ENCODE measurements around the gene DACH1. TPM values are rescaled to one million over a fixed set of nuclear protein-coding genes. Genes with fewer than 3 reads are reported as not detected.

The DACH1 gene
- total RNA-seq, 1 donor from 2014 or later, result not detected

DNA sequence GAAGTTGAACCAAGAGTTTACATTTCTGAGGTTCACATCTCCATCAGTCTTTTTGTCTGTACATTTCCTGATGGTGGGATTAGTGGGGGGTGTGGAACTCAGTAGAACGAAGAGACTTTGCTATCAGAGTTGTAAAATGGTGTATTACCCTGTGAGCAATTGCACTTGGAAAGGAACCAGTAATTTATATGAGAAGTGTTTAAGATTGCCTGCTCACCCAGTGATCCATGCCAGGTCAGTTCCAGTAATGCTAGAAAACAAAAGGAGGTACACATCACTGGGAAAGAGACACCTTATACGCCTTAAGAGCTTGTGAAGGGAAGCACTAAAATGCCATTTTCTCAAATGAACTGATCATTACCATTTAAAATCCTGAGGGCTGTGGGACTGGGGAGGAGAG, 7.5 kb upstream of the DACH1 start:
- Mint-ChIP-seq H3K27me3 (peaks cover 18% of the 10 kb centered on the region), H3K27ac (no peak overlapping the region), H3K4me1 (peaks cover 3% of the 10 kb centered on the region), H3K4me3 (no peak overlapping the region), H3K36me3 (ENCODE audit: low read depth) (no peaks in the 10 kb centered on the region), H3K9me3 (no peaks in the 10 kb centered on the region)
- DNase-seq, result no peak
- intact Hi-C loops (cut with micrococcal nuclease), result no loop called here

DNA sequence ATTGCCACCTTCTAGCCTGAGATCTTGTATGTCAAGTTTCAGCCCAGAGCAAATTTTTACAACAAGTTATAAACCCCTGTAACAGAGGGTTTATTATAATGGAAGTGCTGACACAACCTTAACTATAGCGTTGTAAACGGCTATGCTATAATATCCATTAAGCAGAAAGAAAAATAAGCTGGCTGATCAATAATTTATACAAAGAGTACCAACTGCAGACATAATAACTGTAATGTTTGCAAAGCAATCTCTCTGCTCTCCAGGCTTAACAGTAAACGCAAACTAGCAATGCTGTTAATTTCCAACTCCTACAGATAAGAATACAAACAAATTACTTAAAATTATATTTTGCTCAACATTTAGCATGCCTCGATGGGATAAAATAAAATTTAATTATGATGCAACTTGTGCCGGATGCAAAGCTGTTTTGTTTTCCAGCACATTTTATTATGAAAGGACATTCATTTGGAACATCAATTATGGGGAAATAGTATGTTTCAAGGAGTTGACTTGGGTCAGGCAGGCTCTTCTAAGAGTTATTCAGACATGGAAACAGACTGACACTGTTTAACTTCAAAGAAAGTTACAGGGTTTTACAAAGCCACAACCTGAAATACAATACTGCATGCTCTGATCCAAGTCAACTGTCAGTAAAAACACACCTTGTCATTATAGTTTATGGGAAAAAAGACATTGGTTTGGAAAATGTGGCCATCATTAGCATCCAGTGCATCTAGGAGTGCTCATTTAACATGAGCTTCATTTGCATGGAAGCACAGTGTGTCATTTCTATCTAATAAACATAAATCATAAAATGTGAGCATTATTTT, 6.6 kb upstream of the DACH1 start:
- Mint-ChIP-seq H3K4me1 (no peaks in the 10 kb centered on the region), H3K4me3 (no peak overlapping the region), H3K36me3 (ENCODE audit: low read depth) (no peaks in the 10 kb centered on the region), H3K9me3 (no peaks in the 10 kb centered on the region), H3K27me3 (peaks cover 25% of the 10 kb centered on the region), H3K27ac (no peak overlapping the region)
- intact Hi-C loops (cut with micrococcal nuclease), result no loop called here
- no peak for DNase-seq

- Mint-ChIP-seq H3K4me1 (peaks cover 5% of the 10 kb centered on the region), H3K4me3 (no peak overlapping the region), H3K9me3 (no peaks in the 10 kb centered on the region), H3K27ac (no peak overlapping the region), H3K27me3 (peaks cover 36% of the 10 kb centered on the region), H3K36me3 (ENCODE audit: low read depth) (no peaks in the 10 kb centered on the region)
- intact Hi-C loops (cut with micrococcal nuclease), result no loop called here
- DNase-seq, result no peak
These were observed 4.8 kb upstream of the DACH1 start for GRCh38 chr13:71871844-71872243.

- no peak overlapping the region for H3K4me3 Mint-ChIP-seq
- intact Hi-C loops (cut with micrococcal nuclease), result no loop called here
- no peaks in the 10 kb centered on the region for H3K36me3 Mint-ChIP-seq (ENCODE audit: low read depth)
- no peak for DNase-seq
- H3K27ac Mint-ChIP-seq, result no peak overlapping the region
- peaks cover 7% of the 10 kb centered on the region for H3K4me1 Mint-ChIP-seq
- no peaks in the 10 kb centered on the region for H3K9me3 Mint-ChIP-seq
- H3K27me3 Mint-ChIP-seq, result peaks cover 41% of the 10 kb centered on the region
These were observed 4.3 kb upstream of the DACH1 start for GRCh38 chr13:71871176-71871754.

GRCh38 chr13:71870100-71870499, 3.1 kb upstream of the DACH1 start:
- Mint-ChIP-seq H3K36me3 (ENCODE audit: low read depth) (no peaks in the 10 kb centered on the region), H3K4me3 (no peak overlapping the region), H3K4me1 (peaks cover 7% of the 10 kb centered on the region), H3K27ac (no peak overlapping the region), H3K27me3 (peaks cover 44% of the 10 kb centered on the region), H3K9me3 (no peaks in the 10 kb centered on the region)
- DNase-seq, result no peak
- intact Hi-C loops (cut with micrococcal nuclease), result no loop called here

DNA sequence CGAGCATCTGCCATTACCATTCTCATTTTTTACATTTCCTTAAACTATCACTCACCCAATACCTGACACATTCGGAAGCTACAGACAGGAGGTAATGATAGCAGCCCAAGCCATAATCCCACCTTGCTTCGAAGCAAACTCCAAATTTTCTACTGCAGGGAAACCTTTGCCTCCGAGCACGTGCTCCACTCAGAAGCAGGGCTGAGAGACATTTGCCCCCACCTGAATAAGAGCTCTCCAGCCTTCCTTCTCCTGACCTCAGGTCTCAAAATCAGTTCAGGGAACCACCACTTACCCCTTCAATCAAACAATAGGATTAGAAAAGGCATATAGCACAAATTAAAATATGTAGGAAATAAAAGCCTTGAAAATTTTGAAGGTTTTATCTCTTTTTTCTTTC, 2.3 kb upstream of the DACH1 start:
- DNase-seq, result no peak
- no peak overlapping the region for H3K27ac Mint-ChIP-seq
- no peak overlapping the region for H3K4me3 Mint-ChIP-seq
- H3K4me1 Mint-ChIP-seq, result peaks cover 15% of the 10 kb centered on the region
- peaks cover 52% of the 10 kb centered on the region for H3K27me3 Mint-ChIP-seq
- no peaks in the 10 kb centered on the region for H3K36me3 Mint-ChIP-seq (ENCODE audit: low read depth)
- no peaks in the 10 kb centered on the region for H3K9me3 Mint-ChIP-seq
- intact Hi-C loops (cut with micrococcal nuclease), result no loop called here

GRCh38 chr13:71866335-71867130, 471 bp downstream of the DACH1 start:
- no peaks in the 10 kb centered on the region for H3K9me3 Mint-ChIP-seq
- no peak overlapping the region for H3K27ac Mint-ChIP-seq
- H3K4me1 Mint-ChIP-seq, result peaks cover 17% of the 10 kb centered on the region
- H3K4me3 Mint-ChIP-seq, result peak overlapping the region; percentile 70
- intact Hi-C loops (cut with micrococcal nuclease), result no loop called here
- H3K27me3 Mint-ChIP-seq, result peaks cover 66% of the 10 kb centered on the region
- DNase-seq, result peak; percentile 74
- H3K36me3 Mint-ChIP-seq (ENCODE audit: low read depth), result no peaks in the 10 kb centered on the region

- H3K27ac Mint-ChIP-seq, result no peak overlapping the region
These were observed 1.1 kb downstream of the DACH1 start for GRCh38 chr13:71865874-71866334.

GRCh38 chr13:71864986-71865873, 1.8 kb downstream of the DACH1 start:
- Mint-ChIP-seq H3K27ac (no peak overlapping the region), H3K9me3 (no peaks in the 10 kb centered on the region), H3K27me3 (peaks cover 67% of the 10 kb centered on the region), H3K36me3 (ENCODE audit: low read depth) (no peaks in the 10 kb centered on the region), H3K4me1 (peaks cover 17% of the 10 kb centered on the region), H3K4me3 (peak overlapping the region; percentile 79)
- intact Hi-C loops (cut with micrococcal nuclease), result no loop called here
- peak; percentile 57 for DNase-seq

More at GRCh38 chr13:71865874-71866334, 1.1 kb downstream of the DACH1 start:
- DNase-seq, result no peak
- H3K9me3 Mint-ChIP-seq, result no peaks in the 10 kb centered on the region
- H3K4me1 Mint-ChIP-seq, result peaks cover 17% of the 10 kb centered on the region
- no peaks in the 10 kb centered on the region for H3K36me3 Mint-ChIP-seq (ENCODE audit: low read depth)
- intact Hi-C loops (cut with micrococcal nuclease), result no loop called here
- peak overlapping the region; percentile 59 for H3K4me3 Mint-ChIP-seq
- peaks cover 67% of the 10 kb centered on the region for H3K27me3 Mint-ChIP-seq

DNA sequence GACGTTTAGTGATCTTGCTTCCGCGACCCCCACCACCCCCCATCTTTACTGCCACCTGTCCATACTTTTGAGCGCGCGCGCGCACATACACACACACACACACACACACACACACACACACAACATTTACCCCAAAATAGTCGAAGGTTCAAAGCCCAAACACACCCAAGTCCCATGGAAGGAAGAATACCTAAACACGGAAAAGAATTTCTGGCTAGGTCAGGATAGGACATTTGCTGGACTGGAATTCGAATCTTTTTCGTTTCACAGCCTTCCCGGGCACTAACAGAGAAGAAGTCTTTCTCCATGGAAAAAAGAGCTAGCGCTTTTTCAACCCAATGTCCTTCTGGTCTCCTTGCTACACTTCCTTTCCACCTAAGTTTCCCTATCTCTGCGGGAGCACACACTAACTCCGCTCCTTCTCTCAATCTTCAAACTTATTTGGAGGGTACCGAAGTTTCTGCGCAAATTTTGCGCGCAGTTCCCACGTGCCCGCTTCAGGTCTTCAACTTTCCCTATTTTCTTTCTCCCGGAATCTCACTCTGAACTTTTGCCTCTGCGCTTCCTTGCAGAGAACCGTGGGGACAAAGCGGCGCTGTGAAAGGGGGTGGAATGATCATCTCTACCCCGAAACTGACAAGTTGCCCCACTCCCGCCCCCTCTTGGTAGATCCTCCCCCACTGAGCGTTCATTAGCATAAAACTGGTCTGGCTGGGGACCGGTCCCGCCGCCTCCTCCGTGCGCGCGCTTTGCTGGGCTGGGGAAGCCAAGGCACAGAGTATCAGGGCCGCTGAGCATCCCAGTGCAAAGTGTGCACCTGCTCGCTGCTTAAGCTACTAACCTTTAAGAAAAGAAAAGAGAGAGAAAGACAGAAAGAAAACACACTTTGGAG, 2.7 kb downstream of the DACH1 start:
- DNase-seq, result peak; percentile 64
- intact Hi-C loops (cut with micrococcal nuclease), result no loop called here
- H3K27me3 Mint-ChIP-seq, result peaks cover 59% of the 10 kb centered on the region
- H3K9me3 Mint-ChIP-seq, result no peaks in the 10 kb centered on the region
- H3K4me3 Mint-ChIP-seq, result peak overlapping the region; percentile 79
- H3K4me1 Mint-ChIP-seq, result peaks cover 17% of the 10 kb centered on the region
- H3K27ac Mint-ChIP-seq, result no peak overlapping the region
- H3K36me3 Mint-ChIP-seq (ENCODE audit: low read depth), result no peaks in the 10 kb centered on the region

DNA sequence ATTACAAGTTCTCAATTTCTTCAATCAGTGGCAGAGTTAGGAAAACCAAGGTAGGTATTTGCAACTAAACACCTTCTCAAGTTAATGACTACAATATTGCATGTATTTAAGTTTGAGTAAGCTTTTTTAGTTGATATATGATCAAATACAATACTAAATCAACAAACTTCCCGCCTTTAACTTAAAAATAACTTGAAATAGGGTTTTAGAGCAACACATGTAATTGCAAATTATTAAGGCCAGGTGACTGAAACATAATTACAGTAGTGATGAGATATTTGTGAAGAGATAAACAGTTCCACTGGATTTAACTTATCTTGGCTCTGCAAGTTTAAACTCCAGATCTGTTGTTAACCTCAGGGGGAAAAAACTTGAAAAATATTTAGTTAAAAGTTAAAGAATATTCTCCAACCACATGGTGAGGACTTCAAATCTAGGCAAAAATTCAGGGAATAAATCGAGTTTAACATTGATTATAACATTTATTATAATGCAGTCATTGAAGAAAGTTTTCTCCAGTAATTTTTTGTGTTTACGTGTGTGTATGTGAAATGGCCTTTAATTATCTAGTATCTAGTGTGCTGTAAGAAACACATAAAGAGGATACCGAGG, 3.6 kb downstream of the DACH1 start:
- Mint-ChIP-seq H3K4me3 (no peak overlapping the region), H3K9me3 (no peaks in the 10 kb centered on the region), H3K36me3 (ENCODE audit: low read depth) (no peaks in the 10 kb centered on the region), H3K4me1 (peaks cover 17% of the 10 kb centered on the region), H3K27me3 (peaks cover 56% of the 10 kb centered on the region), H3K27ac (no peak overlapping the region)
- intact Hi-C loops (cut with micrococcal nuclease), result no loop called here
- DNase-seq, result no peak

- Mint-ChIP-seq H3K27ac (no peak overlapping the region), H3K9me3 (no peaks in the 10 kb centered on the region), H3K36me3 (ENCODE audit: low read depth) (no peaks in the 10 kb centered on the region), H3K4me1 (peaks cover 17% of the 10 kb centered on the region), H3K4me3 (no peak overlapping the region), H3K27me3 (peaks cover 50% of the 10 kb centered on the region)
- intact Hi-C loops (cut with micrococcal nuclease), result no loop called here
- no peak for DNase-seq
These were observed 4.5 kb downstream of the DACH1 start for GRCh38 chr13:71862459-71862943.

All from activated CD4-positive, alpha-beta T cell treated with anti-CD3 and anti-CD28 coated beads, Interleukin-2, amount 10 ng/mL, durations not matched to agents 24 days and 14 days (primary cell).